Activated CD8-positive, alpha-beta memory T cell treated with anti-CD3 and anti-CD28 coated beads for 36 hours (primary cell): ENCODE measurements around the gene DDA1. TPM values are rescaled to one million over a fixed set of nuclear protein-coding genes. Genes with fewer than 3 reads are reported as not detected.

Source experiments
- CTCF ChIA-PET: fragments of 350-600 bp; sonication (Branson Sonifier 250); formaldehyde crosslinking; loops from one replicate; lab custom pipeline; 2021; ENCODE audit warnings: antibody characterized with exemption; lab: Charles Lee
- POLR2A ChIA-PET: fragments of 350-600 bp; sonication (Branson Sonifier 250); formaldehyde crosslinking; loops from one replicate; lab custom pipeline; 2021; ENCODE audit warnings: antibody characterized with exemption; lab: Charles Lee
- total RNA-seq, 2 experiments: library from RNA; stranded (reverse); gene quantifications; one replicate each; pipeline ENCODE4 v1.2.3, GENCODE V29; 2021

The DDA1 gene
- total RNA-seq, 2 experiments from 2014 or later: 44.1 to 45.9 TPM

- POLR2A ChIA-PET: interaction anchor here (0.5 to 1.0 kb wide), 4 partner anchors 10 to 38 kb away, joined by 3 to 6 read pairs (median 4); partner anchors contain the start of gene BABAM1
- CTCF ChIA-PET: interaction anchor here (0.6 to 2.2 kb wide), 12 partner anchors 9 to 1464 kb away, joined by 3 to 16 read pairs (median 4); no protein-coding TSS in a partner anchor
Measured at GRCh38 chr19:17304386-17305215, 4.8 kb upstream of the DDA1 start.

GRCh38 chr19:17305216-17305516 lies 4.2 kb upstream of the DDA1 start:
- ChIA-PET POLR2A (interaction anchor here (0.7 to 1.0 kb wide), 3 partner anchors 11 to 38 kb away, joined by 3 to 4 read pairs (median 4); partner anchors contain the start of gene BABAM1), CTCF (interaction anchor here (0.6 to 2.1 kb wide), 11 partner anchors 10 to 1463 kb away, joined by 3 to 16 read pairs (median 4); partner anchors contain the start of genes ANKLE1 and ANO8)

GRCh38 chr19:17305517-17306284 lies 3.7 kb upstream of the DDA1 start, which contains the start of gene MRPL34:
TSS of gene MRPL34 (plus strand) at chr19:17305872. CDS start at chr19:17305893, 21 bp downstream.
- ChIA-PET POLR2A (interaction anchor here (0.7 to 1.0 kb wide), 4 partner anchors 11 to 39 kb away, joined by 3 to 4 read pairs (median 4); partner anchors contain the start of gene BABAM1), CTCF (interaction anchor here (0.6 to 2.1 kb wide), 11 partner anchors 10 to 1463 kb away, joined by 3 to 16 read pairs (median 4); partner anchors contain the start of genes ANKLE1 and ANO8)

- CTCF ChIA-PET: interaction anchor here (0.6 to 1.3 kb wide), 2 partner anchors 11 to 25 kb away, joined by 5 to 7 read pairs; partner anchors contain the start of gene ANKLE1
- POLR2A ChIA-PET: interaction anchor here (0.6 to 0.7 kb wide), 2 partner anchors 13 to 32 kb away, joined by 4 read pairs; no protein-coding TSS in a partner anchor
Measured at GRCh38 chr19:17306285-17306714, 3.1 kb upstream of the DDA1 start.

GRCh38 chr19:17307876-17308377 lies 1.4 kb upstream of the DDA1 start:
- POLR2A ChIA-PET: interaction anchor here (0.6 kb wide), 1 partner anchor 972 kb away, joined by 12 read pairs; no protein-coding TSS in a partner anchor
- CTCF ChIA-PET: interaction anchor here (0.7 kb wide), 1 partner anchor 137 kb away, joined by 3 read pairs; no protein-coding TSS in a partner anchor

- CTCF ChIA-PET: interaction anchor here (0.6 to 1.4 kb wide), 4 partner anchors 11 to 139 kb away, joined by 3 to 6 read pairs (median 4); no protein-coding TSS in a partner anchor
Measured at GRCh38 chr19:17309965-17310461, 650 bp downstream of the DDA1 start.

GRCh38 chr19:17311455-17312188 lies 2.3 kb downstream of the DDA1 start:
- POLR2A ChIA-PET: interaction anchor here (0.6 kb wide), 1 partner anchor 23 kb away, joined by 3 read pairs; no protein-coding TSS in a partner anchor
- CTCF ChIA-PET: interaction anchor here (0.6 kb wide), 1 partner anchor 573 kb away, joined by 3 read pairs; no protein-coding TSS in a partner anchor

More at GRCh38 chr19:17309965-17310461, 650 bp downstream of the DDA1 start:
- POLR2A ChIA-PET: interaction anchor here (0.5 to 1.2 kb wide), 3 partner anchors 18 to 86 kb away, joined by 3 to 4 read pairs (median 3); partner anchors contain the start of gene ANO8

GRCh38 chr19:17312189-17313113 lies 3.1 kb downstream of the DDA1 start:
- ChIA-PET CTCF (interaction anchor here (0.6 kb wide), 2 partner anchors 31 to 72 kb away, joined by 3 to 4 read pairs; no protein-coding TSS in a partner anchor), POLR2A (interaction anchor here (0.6 to 0.9 kb wide), 3 partner anchors 16 to 54 kb away, joined by 3 to 4 read pairs (median 3); no protein-coding TSS in a partner anchor)

- CTCF ChIA-PET: no interaction called here
Measured at GRCh38 chr19:17314007-17314593, 4.7 kb downstream of the DDA1 start.

GRCh38 chr19:17318966-17319365 lies 9.6 kb downstream of the DDA1 start:
- ChIA-PET CTCF (no interaction called here), POLR2A (interaction anchor here (0.6 kb wide), 1 partner anchor 13 kb away, joined by 4 read pairs; no protein-coding TSS in a partner anchor)

More at GRCh38 chr19:17314007-17314593, 4.7 kb downstream of the DDA1 start:
- POLR2A ChIA-PET: no interaction called here

- POLR2A ChIA-PET: interaction anchor here (0.6 kb wide), 1 partner anchor 13 kb away, joined by 4 read pairs; no protein-coding TSS in a partner anchor
- CTCF ChIA-PET: no interaction called here
Measured at GRCh38 chr19:17319473-17320238, 10.3 kb downstream of the DDA1 start.

GRCh38 chr19:17320435-17320834 lies 11.1 kb downstream of the DDA1 start:
- ChIA-PET CTCF (interaction anchor here (0.9 kb wide), 1 partner anchor 10 kb away, joined by 3 read pairs; no protein-coding TSS in a partner anchor), POLR2A (no interaction called here)

- POLR2A ChIA-PET: interaction anchor here (0.5 kb wide), 1 partner anchor 104 kb away, joined by 3 read pairs; no protein-coding TSS in a partner anchor
Measured at GRCh38 chr19:17321655-17322489, 12.5 kb downstream of the DDA1 start.

GRCh38 chr19:17322854-17323253 lies 13.5 kb downstream of the DDA1 start:
- POLR2A ChIA-PET: interaction anchor here (0.5 kb wide), 1 partner anchor 103 kb away, joined by 3 read pairs; no protein-coding TSS in a partner anchor
- CTCF ChIA-PET: no interaction called here

More at GRCh38 chr19:17321655-17322489, 12.5 kb downstream of the DDA1 start:
- CTCF ChIA-PET: interaction anchor here (0.7 to 1.1 kb wide), 2 partner anchors 10 to 12 kb away, joined by 3 to 4 read pairs; no protein-coding TSS in a partner anchor
